ENCODE results near the gene TCERG1L.

- TF ChIP-seq CTCF (IDR thresholded peaks at IDR 0.05) (no peak), POLR2AphosphoS5 (IDR thresholded peaks at IDR 0.05; ENCODE audit: low read depth, low read length) (no peak), REST (IDR thresholded peaks at IDR 0.05; ENCODE audit: insufficient read depth in 1 of 2, low read depth in 2 of 2, low read length in 1 of 2) (no peak), TCF7L2 (IDR thresholded peaks at IDR 0.05; ENCODE audit: low read depth, low read length) (no peak), SIN3A (IDR thresholded peaks at IDR 0.05; ENCODE audit: borderline replicate concordance, insufficient read depth, low read depth, low read length) (no peak)
Measured at GRCh38 chr10:131204406-131205152, 106.9 kb downstream of the TCERG1L start.

All from Panc1 (cell line).